ENCODE results near the gene BAK1. TPM values are rescaled to one million over a fixed set of nuclear protein-coding genes. Genes with fewer than 3 reads are reported as not detected.

The BAK1 gene
- total and polyA plus RNA-seq, 2 of the 13 experiments (the other 11 are each of a cell fraction or from before 2014, with no cell fraction given) = 15.0 to 23.8 TPM

- TF ChIP-seq KLF6 (CRISPR knock-in tag; IDR thresholded peaks at IDR 0.05) (peak; percentile 43; the same call in 1 of the 2 replicates), NKX3-1 (CRISPR knock-in tag; IDR thresholded peaks at IDR 0.05) (peak; percentile 51; the same call in 1 of the 2 replicates), ZNF256 (CRISPR knock-in tag; conservative IDR thresholded peaks at IDR 0.05) (no peak), MATR3 (CRISPR knock-in tag; IDR thresholded peaks at IDR 0.05) (no peak), ZC3H4 (CRISPR knock-in tag; IDR thresholded peaks at IDR 0.05; ENCODE audit: borderline replicate concordance) (no peak), RNF2 (conservative IDR thresholded peaks at IDR 0.05; ENCODE audit: low read depth) (no peak), EP300 (IDR thresholded peaks at IDR 0.05; ENCODE audit: low read depth in 2 of 2, low read length in 2 of 2) (no peak), EP300 (CRISPR knock-in tag; IDR thresholded peaks at IDR 0.05; ENCODE audit: borderline replicate concordance) (no peak), ZNF235 (CRISPR knock-in tag; IDR thresholded peaks at IDR 0.05; ENCODE audit: borderline replicate concordance) (0 out of 2 replicates have a peak, but pooled peaks have one; percentile 31), ZNF710 (CRISPR knock-in tag; IDR thresholded peaks at IDR 0.05; ENCODE audit: borderline replicate concordance) (no peak), PRDM4 (CRISPR knock-in tag; IDR thresholded peaks at IDR 0.05; ENCODE audit: borderline replicate concordance) (no peak), CCDC6 (CRISPR knock-in tag; IDR thresholded peaks at IDR 0.05) (no peak; the same call in 1 of the 2 replicates), SSRP1 (CRISPR knock-in tag; IDR thresholded peaks at IDR 0.05) (no peak; the same call in 1 of the 2 replicates), ZNF720 (CRISPR knock-in tag; IDR thresholded peaks at IDR 0.05) (no peak), DR1 (CRISPR knock-in tag; IDR thresholded peaks at IDR 0.05) (0 out of 2 replicates have a peak, but pooled peaks have one; percentile 46), RXRA (CRISPR knock-in tag; IDR thresholded peaks at IDR 0.05) (peak; percentile 50; the same call in 1 of the 2 replicates), RORA (CRISPR knock-in tag; IDR thresholded peaks at IDR 0.05) (no peak), ZBTB33 (CRISPR knock-in tag; IDR thresholded peaks at IDR 0.05) (no peak), ZNF781 (CRISPR knock-in tag; IDR thresholded peaks at IDR 0.05; ENCODE audit: borderline replicate concordance, not compliant biosample characterization) (peak; percentile 81), TOPORS (CRISPR knock-in tag; IDR thresholded peaks at IDR 0.05) (no peak), DMTF1 (CRISPR knock-in tag; IDR thresholded peaks at IDR 0.05) (no peak)
Measured at GRCh38 chr6:33570806-33571636, 9.1 kb downstream of the BAK1 start (continued).

Measured in HepG2 (cell line).